Measurements from ENCODE around the gene PLEKHA1.

GRCh38 chr10:122387572-122387971 is 13.1 kb downstream of the PLEKHA1 start:
- TF ChIP-seq, protein P1, sequence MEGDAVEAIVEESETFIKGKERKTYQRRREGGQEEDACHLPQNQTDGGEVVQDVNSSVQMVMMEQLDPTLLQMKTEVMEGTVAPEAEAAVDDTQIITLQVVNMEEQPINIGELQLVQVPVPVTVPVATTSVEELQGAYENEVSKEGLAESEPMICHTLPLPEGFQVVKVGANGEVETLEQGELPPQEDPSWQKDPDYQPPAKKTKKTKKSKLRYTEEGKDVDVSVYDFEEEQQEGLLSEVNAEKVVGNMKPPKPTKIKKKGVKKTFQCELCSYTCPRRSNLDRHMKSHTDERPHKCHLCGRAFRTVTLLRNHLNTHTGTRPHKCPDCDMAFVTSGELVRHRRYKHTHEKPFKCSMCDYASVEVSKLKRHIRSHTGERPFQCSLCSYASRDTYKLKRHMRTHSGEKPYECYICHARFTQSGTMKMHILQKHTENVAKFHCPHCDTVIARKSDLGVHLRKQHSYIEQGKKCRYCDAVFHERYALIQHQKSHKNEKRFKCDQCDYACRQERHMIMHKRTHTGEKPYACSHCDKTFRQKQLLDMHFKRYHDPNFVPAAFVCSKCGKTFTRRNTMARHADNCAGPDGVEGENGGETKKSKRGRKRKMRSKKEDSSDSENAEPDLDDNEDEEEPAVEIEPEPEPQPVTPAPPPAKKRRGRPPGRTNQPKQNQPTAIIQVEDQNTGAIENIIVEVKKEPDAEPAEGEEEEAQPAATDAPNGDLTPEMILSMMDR (IDR thresholded peaks at IDR 0.05) = no peak
- no peak for TF ChIP-seq ZFX (IDR thresholded peaks at IDR 0.05; ENCODE audit: borderline replicate concordance)
